ENCODE data around the gene PRR32. TPM values are rescaled to one million over a fixed set of nuclear protein-coding genes. Genes with fewer than 3 reads are reported as not detected.
A peak's percentile ranks its signal among the peaks of the same experiment; 100 is the strongest.

Gene PRR32
- total RNA-seq, 1 donor from 2014 or later = not detected

GRCh38 chrX:126855839-126856524, 36.5 kb downstream of the PRR32 start:
- Mint-ChIP-seq H3K27me3 (ENCODE audit: low read depth) (no peaks in the 10 kb centered on the region), H3K27ac (ENCODE audit: unreplicated experiment) (peak overlapping the region; percentile 28), H3K9me3 (no peaks in the 10 kb centered on the region), H3K4me3 (no peak overlapping the region), H3K4me1 (no peaks in the 10 kb centered on the region), H3K36me3 (ENCODE audit: low read depth) (no peaks in the 10 kb centered on the region)
- DNase-seq (ENCODE audit: low read depth, low spot score) = no peak
- TF ChIP-seq CTCF (conservative IDR thresholded peaks at IDR 0.05) = no peak

Data from neural crest cell (in vitro differentiated cells).